Naive thymus-derived CD8-positive, alpha-beta T cell (primary cell): ENCODE data around the gene CRTAC1. TPM values are rescaled to one million over a fixed set of nuclear protein-coding genes. Genes with fewer than 3 reads are reported as not detected.
A peak's percentile ranks its signal among the peaks of the same experiment; 100 is the strongest.

Experiments used
- ATAC-seq, 2 donors: fragments of 150-1000 bp; cut with Tn5 transposase in 1 of 2; sonication (Bioruptor Pico), chemical (Tn5 transposase) in 1 of 2; 1 replicate in 1 of 2; 2 replicates in 1 of 2; pipeline ENCODE4 v1.10.0; 2021; ENCODE audit warnings: mild to moderate bottlenecking in 2 of 2, moderate library complexity in 2 of 2
- POLR2A ChIA-PET: fragments of 350-600 bp; sonication (Branson Sonifier 250); formaldehyde crosslinking; loops from one replicate; lab custom pipeline; 2021; ENCODE audit warnings: antibody characterized with exemption; lab: Charles Lee
- DNase-seq, 10 donors: peaks; one replicate each; pipeline versions ENCODE4 v3.0.0 to v3.0.0-alpha.2; 2020 to 2022
- H3K27ac Mint-ChIP-seq, 10 donors: one replicate each; pipeline ENCODE4 v1.8.0; 2020 to 2022; ENCODE audit warnings: mild to moderate bottlenecking in 10 of 10, mixed read lengths in 10 of 10, moderate library complexity in 4 of 10, inconsistent platforms in 1 of 10
- H3K27me3 Mint-ChIP-seq, 5 donors: one replicate each; pipeline ENCODE4 v1.8.0; 2021 to 2022; ENCODE audit warnings: mixed read lengths in 5 of 5
- H3K36me3 Mint-ChIP-seq, 3 donors: one replicate each; pipeline ENCODE4 v1.8.0; 2020 to 2022; ENCODE audit warnings: mixed read lengths in 3 of 3, mild to moderate bottlenecking in 2 of 3, inconsistent platforms in 1 of 3
- H3K4me1 Mint-ChIP-seq, 4 donors: one replicate each; pipeline ENCODE4 v1.8.0; 2021 to 2022; ENCODE audit warnings: mixed read lengths in 4 of 4
- H3K4me3 Mint-ChIP-seq, 10 donors: one replicate each; pipeline ENCODE4 v1.8.0; 2020 to 2022; ENCODE audit warnings: mild to moderate bottlenecking in 10 of 10, mixed read lengths in 10 of 10, moderate library complexity in 6 of 10, inconsistent platforms in 1 of 10
- H3K9me3 Mint-ChIP-seq, 9 donors: one replicate each; pipeline ENCODE4 v1.8.0; 2020 to 2022; ENCODE audit warnings: mixed read lengths in 9 of 9, mild to moderate bottlenecking in 3 of 9, inconsistent platforms in 1 of 9, moderate library complexity in 1 of 9
- polyA plus RNA-seq, 3 donors: library from polyadenylated mRNA; unstranded; fragments of 300-500 nt; fragmentation: Illumina TruSeq; gene quantifications; one replicate each; pipeline ENCODE4 v1.2.3, GENCODE V29; 2021
- total RNA-seq, 8 experiments: library from RNA in 2 of 8; stranded (reverse) in 2 of 8; gene quantifications; one replicate each; pipeline ENCODE4 v1.2.3 and lab custom pipeline; 2021 to 2026

CRTAC1 gene
- total and polyA plus RNA-seq, 5 experiments from 2014 or later, result not detected

DNA sequence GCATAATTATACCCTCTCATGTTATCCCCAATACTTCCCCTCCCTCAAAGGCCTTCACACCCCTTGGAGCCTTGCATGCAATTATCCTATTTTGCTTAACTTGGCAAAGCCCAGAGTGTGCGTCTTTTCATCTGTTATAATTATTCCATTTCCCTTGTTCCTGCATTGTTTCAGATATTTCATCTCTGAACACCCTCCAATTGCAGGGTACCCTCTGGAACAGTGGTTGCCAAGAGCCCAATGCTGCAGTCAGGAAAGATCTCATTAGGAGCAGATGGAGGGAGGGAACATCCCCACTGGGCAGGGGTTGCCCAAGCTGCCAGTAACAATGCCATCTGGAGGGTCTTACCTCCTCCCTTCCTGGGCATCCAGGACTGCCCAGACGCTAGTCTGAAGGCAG, 199.2 kb downstream of the CRTAC1 start:
- DNase-seq, result no peak
- POLR2A ChIA-PET, result interaction anchor here (0.6 kb wide), 1 partner anchor 25 kb away, joined by 3 read pairs; no protein-coding TSS in a partner anchor
- no peak overlapping the region for H3K4me3 Mint-ChIP-seq
- peak overlapping the region in 4 of 10 donors; percentile 22 to 69 (median 40) for H3K27ac Mint-ChIP-seq
- H3K4me1 Mint-ChIP-seq, result peaks cover 21 to 32% (median 27%) of the 10 kb centered on the region in 4 donors
- no peaks in the 10 kb centered on the region for H3K27me3 Mint-ChIP-seq
- H3K9me3 Mint-ChIP-seq, result peaks cover 0 to 7% (median 0%) of the 10 kb centered on the region in 9 donors
- ATAC-seq, result no peak
- H3K36me3 Mint-ChIP-seq, result peaks cover 0 to 6% (median 2%) of the 10 kb centered on the region in 3 donors

- POLR2A ChIA-PET, result interaction anchor here (0.6 to 0.9 kb wide), 2 partner anchors 12 to 59 kb away, joined by 3 read pairs; no protein-coding TSS in a partner anchor
- no peaks in the 10 kb centered on the region for H3K36me3 Mint-ChIP-seq
- DNase-seq (no peak), ATAC-seq (no peak)
- H3K27ac Mint-ChIP-seq, result peak overlapping the region in 4 of 10 donors; percentile 40 to 88 (median 80)
- peak overlapping the region in 2 of 10 donors; percentile 7 to 27 for H3K4me3 Mint-ChIP-seq
- peaks cover 21 to 32% (median 28%) of the 10 kb centered on the region in 4 donors for H3K4me1 Mint-ChIP-seq
- peaks cover 0 to 3% (median 0%) of the 10 kb centered on the region in 9 donors for H3K9me3 Mint-ChIP-seq
- H3K27me3 Mint-ChIP-seq, result no peaks in the 10 kb centered on the region
Measured at GRCh38 chr10:97830064-97830463, 200.4 kb downstream of the CRTAC1 start.

DNA sequence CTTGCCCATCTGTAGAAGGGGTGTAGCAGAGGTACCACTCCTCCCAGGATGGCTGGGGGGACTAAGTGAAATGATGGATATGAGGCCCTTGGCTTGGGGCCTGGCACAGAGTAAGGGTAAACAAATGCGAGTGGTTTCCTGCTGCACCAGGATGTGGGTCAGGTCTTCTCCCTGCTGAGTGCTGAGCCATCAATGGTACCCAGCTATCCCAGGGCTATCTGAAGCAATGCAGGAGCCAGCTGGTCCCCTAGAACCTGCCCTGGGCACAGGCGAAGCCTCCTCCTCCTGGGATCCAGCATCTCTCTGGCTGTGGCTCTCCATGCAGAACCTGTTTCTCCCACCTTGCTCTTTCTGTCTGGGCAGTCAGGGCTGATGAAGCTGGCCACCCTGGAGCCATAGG, 201.7 kb downstream of the CRTAC1 start:
- no peaks in the 10 kb centered on the region for H3K36me3 Mint-ChIP-seq
- DNase-seq, result peak in 2 of 10 donors; percentile 7 to 20
- POLR2A ChIA-PET, result interaction anchor here (0.9 to 1.5 kb wide), 3 partner anchors 20 to 40 kb away, joined by 3 to 7 read pairs (median 5); partner anchors contain the start of gene GOLGA7B
- no peaks in the 10 kb centered on the region for H3K27me3 Mint-ChIP-seq
- peak; percentile 44 to 72 for ATAC-seq
- H3K9me3 Mint-ChIP-seq, result peaks cover 0 to 3% (median 0%) of the 10 kb centered on the region in 9 donors
- H3K4me1 Mint-ChIP-seq, result peaks cover 21 to 32% (median 27%) of the 10 kb centered on the region in 4 donors
- peak overlapping the region in 9 of 10 donors; percentile 32 to 88 (median 73) for H3K27ac Mint-ChIP-seq
- peak overlapping the region in 8 of 10 donors; percentile 7 to 74 (median 49) for H3K4me3 Mint-ChIP-seq

DNA sequence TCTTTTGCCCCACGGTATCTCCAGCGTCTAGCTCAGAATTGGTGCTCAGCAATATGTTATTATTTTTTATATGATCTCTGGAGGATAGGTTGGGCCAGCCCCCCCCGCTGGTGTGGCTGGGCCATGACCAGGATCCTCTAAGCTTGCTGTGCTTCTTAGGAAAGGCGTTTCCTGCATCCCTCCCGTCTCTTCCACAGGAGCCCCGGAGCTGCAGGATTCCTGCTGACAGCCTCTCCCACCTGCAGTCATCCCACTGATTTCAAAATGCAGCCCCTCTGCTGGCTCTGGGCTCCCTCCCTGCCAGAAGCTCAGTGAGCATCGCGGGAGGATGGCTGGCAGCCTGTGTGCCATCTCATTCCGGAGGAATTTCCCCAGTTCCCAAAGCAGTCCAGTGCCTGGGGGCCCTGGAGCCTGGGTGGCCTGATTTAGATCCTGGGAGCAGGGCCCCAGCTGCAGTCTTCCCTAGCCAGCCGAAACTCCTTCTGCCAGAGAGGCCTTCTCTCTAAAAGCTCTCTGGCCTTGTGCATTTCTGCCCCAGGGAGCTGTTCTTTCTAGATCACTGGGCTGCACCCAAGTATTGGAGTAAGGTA, 202.6 kb downstream of the CRTAC1 start:
- H3K27me3 Mint-ChIP-seq, result no peaks in the 10 kb centered on the region
- POLR2A ChIA-PET, result interaction anchor here (0.6 to 1.8 kb wide), 7 partner anchors 16 to 1886 kb away, joined by 3 to 7 read pairs (median 4); partner anchors contain the start of gene GOLGA7B
- peaks cover 21 to 32% (median 28%) of the 10 kb centered on the region in 4 donors for H3K4me1 Mint-ChIP-seq
- DNase-seq, result no peak
- peaks cover 0 to 3% (median 0%) of the 10 kb centered on the region in 9 donors for H3K9me3 Mint-ChIP-seq
- ATAC-seq, result no peak
- no peaks in the 10 kb centered on the region for H3K36me3 Mint-ChIP-seq
- peak overlapping the region in 1 of 10 donors; percentile 47 for H3K4me3 Mint-ChIP-seq
- peak overlapping the region in 6 of 10 donors; percentile 50 to 88 (median 82) for H3K27ac Mint-ChIP-seq

DNA sequence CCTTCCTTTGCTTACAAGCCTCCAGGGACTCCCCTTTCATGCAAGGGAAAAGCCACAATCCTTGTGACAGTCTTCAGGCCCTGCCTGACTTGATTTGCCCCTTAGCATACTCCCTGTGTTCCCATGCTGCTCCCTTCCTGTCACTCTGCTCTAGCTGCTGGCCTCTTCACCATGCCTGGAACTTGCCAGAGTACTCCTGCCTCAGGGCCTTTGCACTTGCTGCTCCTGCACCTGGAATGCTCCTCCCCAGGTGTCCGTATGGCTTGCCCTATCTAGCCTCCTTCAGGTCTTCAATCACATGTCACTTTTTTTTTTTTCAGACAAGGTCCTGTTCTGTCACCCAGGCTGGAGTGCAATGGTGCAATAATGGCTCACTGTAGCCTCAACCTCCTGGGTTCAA, 203.5 kb downstream of the CRTAC1 start:
- Mint-ChIP-seq H3K27me3 (peaks cover 0 to 1% (median 0%) of the 10 kb centered on the region in 5 donors), H3K9me3 (peaks cover 0 to 3% (median 0%) of the 10 kb centered on the region in 9 donors), H3K36me3 (no peaks in the 10 kb centered on the region), H3K27ac (peak overlapping the region in 5 of 10 donors; percentile 12 to 78 (median 48)), H3K4me1 (peaks cover 21 to 32% (median 27%) of the 10 kb centered on the region in 4 donors), H3K4me3 (no peak overlapping the region)
- no peak for DNase-seq
- ATAC-seq, result no peak
- POLR2A ChIA-PET, result interaction anchor here (1.4 to 1.8 kb wide), 2 partner anchors 15 to 30 kb away, joined by 4 to 7 read pairs; no protein-coding TSS in a partner anchor

DNA sequence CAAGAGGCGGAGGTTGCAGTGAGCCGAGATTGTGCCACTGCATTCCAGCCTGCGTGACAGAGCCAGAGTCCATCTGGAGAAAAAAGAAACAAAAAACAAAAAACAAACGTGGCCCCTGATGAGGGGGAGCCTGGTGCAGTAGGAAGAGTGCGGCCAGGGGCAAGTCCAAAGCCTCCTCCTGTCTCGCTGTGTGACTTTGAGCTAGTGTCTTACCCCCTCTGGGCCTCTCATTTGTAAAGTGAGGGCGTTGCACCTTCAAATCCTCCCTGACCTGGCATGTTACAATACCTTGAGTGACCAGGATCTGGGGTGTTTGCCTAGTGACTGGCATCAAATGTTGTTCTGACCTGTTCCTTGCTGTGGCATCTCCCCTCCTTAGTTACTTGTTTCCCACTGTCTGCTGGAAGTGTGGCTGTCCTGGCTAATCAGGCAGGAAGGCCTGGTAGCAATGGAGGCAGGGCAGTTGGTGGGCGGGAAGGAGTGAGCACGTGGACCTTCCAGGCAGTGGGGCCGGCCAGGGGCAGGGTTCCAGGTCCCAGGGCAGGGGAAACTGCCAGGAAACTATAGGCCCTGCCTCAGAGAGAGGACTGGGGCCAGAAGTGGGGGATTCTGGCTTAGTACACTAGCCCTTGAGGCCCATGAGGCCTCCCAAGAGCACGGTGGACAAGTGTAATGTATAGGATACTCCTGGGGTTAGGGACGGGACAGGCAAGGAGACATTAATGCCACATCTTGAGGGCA, 205.2 kb downstream of the CRTAC1 start:
- H3K4me3 Mint-ChIP-seq, result no peak overlapping the region
- H3K27me3 Mint-ChIP-seq, result peaks cover 0 to 1% (median 0%) of the 10 kb centered on the region in 5 donors
- POLR2A ChIA-PET, result interaction anchor here (0.9 kb wide), 1 partner anchor 44 kb away, joined by 3 read pairs; no protein-coding TSS in a partner anchor
- peaks cover 0 to 3% (median 0%) of the 10 kb centered on the region in 9 donors for H3K9me3 Mint-ChIP-seq
- no peak for ATAC-seq
- DNase-seq, result no peak
- H3K36me3 Mint-ChIP-seq, result no peaks in the 10 kb centered on the region
- peak overlapping the region in 2 of 10 donors; percentile 24 to 51 for H3K27ac Mint-ChIP-seq
- H3K4me1 Mint-ChIP-seq, result peaks cover 20 to 26% (median 22%) of the 10 kb centered on the region in 4 donors

GRCh38 chr10:97823734-97824133, 206.7 kb downstream of the CRTAC1 start:
- Mint-ChIP-seq H3K36me3 (no peaks in the 10 kb centered on the region), H3K27ac (peak overlapping the region in 2 of 10 donors; percentile 84), H3K4me1 (peaks cover 8 to 15% (median 11%) of the 10 kb centered on the region in 4 donors), H3K27me3 (peaks cover 0 to 1% (median 0%) of the 10 kb centered on the region in 5 donors), H3K9me3 (peaks cover 0 to 3% (median 0%) of the 10 kb centered on the region in 9 donors), H3K4me3 (no peak overlapping the region)
- no peak for ATAC-seq
- POLR2A ChIA-PET, result no interaction called here
- no peak for DNase-seq

GRCh38 chr10:97822261-97822687, 208.1 kb downstream of the CRTAC1 start:
- Mint-ChIP-seq H3K36me3 (no peaks in the 10 kb centered on the region), H3K4me3 (no peak overlapping the region), H3K27me3 (peaks cover 0 to 1% (median 0%) of the 10 kb centered on the region in 5 donors), H3K4me1 (peaks cover 0 to 8% (median 0%) of the 10 kb centered on the region in 4 donors), H3K9me3 (no peaks in the 10 kb centered on the region), H3K27ac (no peak overlapping the region)
- POLR2A ChIA-PET, result interaction anchor here (0.6 kb wide), 1 partner anchor 16 kb away, joined by 3 read pairs; no protein-coding TSS in a partner anchor
- DNase-seq (no peak), ATAC-seq (no peak)

GRCh38 chr10:97821308-97822038, 208.9 kb downstream of the CRTAC1 start:
- no peaks in the 10 kb centered on the region for H3K36me3 Mint-ChIP-seq
- DNase-seq, result no peak
- peaks cover 0 to 7% (median 0%) of the 10 kb centered on the region in 4 donors for H3K4me1 Mint-ChIP-seq
- H3K4me3 Mint-ChIP-seq, result no peak overlapping the region
- H3K27ac Mint-ChIP-seq, result no peak overlapping the region
- H3K9me3 Mint-ChIP-seq, result no peaks in the 10 kb centered on the region
- POLR2A ChIA-PET, result interaction anchor here (0.6 kb wide), 1 partner anchor 17 kb away, joined by 3 read pairs; no protein-coding TSS in a partner anchor
- peaks cover 0 to 1% (median 0%) of the 10 kb centered on the region in 5 donors for H3K27me3 Mint-ChIP-seq
- no peak for ATAC-seq

GRCh38 chr10:97820096-97820704, 210.2 kb downstream of the CRTAC1 start:
- H3K27me3 Mint-ChIP-seq, result peaks cover 0 to 1% (median 0%) of the 10 kb centered on the region in 5 donors
- POLR2A ChIA-PET, result no interaction called here
- H3K27ac Mint-ChIP-seq, result no peak overlapping the region
- DNase-seq, result no peak
- H3K4me3 Mint-ChIP-seq, result no peak overlapping the region
- H3K36me3 Mint-ChIP-seq, result no peaks in the 10 kb centered on the region
- ATAC-seq, result no peak
- H3K4me1 Mint-ChIP-seq, result peaks cover 0 to 3% (median 0%) of the 10 kb centered on the region in 4 donors
- no peaks in the 10 kb centered on the region for H3K9me3 Mint-ChIP-seq

DNA sequence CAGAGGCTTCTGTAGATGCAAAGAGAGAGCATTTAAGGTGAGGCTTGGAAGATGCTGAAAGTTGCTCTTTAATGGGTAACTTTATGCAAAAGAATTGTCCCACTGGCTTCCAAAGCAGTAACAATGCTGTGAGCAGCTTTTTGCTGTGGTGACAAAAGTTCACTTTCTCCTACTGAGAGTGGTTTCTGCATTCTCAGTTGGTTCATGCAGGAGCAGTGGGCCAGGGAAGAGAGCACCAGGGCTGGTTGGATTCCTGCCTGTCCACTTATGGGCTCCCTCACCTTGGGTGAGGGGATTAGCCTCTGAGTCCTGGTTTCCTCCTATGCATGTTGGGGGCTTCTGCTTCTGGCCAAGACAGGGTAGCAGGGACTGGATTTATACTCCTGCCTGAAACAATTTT, 211.8 kb downstream of the CRTAC1 start:
- POLR2A ChIA-PET, result interaction anchor here (1.0 kb wide), 1 partner anchor 12 kb away, joined by 3 read pairs; no protein-coding TSS in a partner anchor
- no peak overlapping the region for H3K4me3 Mint-ChIP-seq
- H3K4me1 Mint-ChIP-seq, result peaks cover 0 to 1% (median 0%) of the 10 kb centered on the region in 4 donors
- H3K36me3 Mint-ChIP-seq, result no peaks in the 10 kb centered on the region
- DNase-seq (no peak), ATAC-seq (no peak)
- H3K27ac Mint-ChIP-seq, result no peak overlapping the region
- no peaks in the 10 kb centered on the region for H3K9me3 Mint-ChIP-seq
- peaks cover 0 to 1% (median 0%) of the 10 kb centered on the region in 5 donors for H3K27me3 Mint-ChIP-seq
